H1 (cell line): ENCODE measurements around the gene DTWD2. TPM values are rescaled to one million over a fixed set of nuclear protein-coding genes. Genes with fewer than 3 reads are reported as not detected.

Experiments used
- CTCF ChIA-PET: fragments of 300-600 bp; sonication (Branson Sonifier 250); formaldehyde crosslinking; loops from one replicate; lab custom pipeline; 2021; ENCODE audit not compliant: partially characterized antibody; lab: Charles Lee
- POLR2A ChIA-PET: fragments of 300-600 bp; sonication (Branson Sonifier 250); formaldehyde crosslinking; loops from one replicate; lab custom pipeline; 2021; ENCODE audit warnings: inconsistent platforms; ENCODE audit not compliant: partially characterized antibody; lab: Charles Lee
- DNase-seq, 2 experiments: peaks; one replicate each; pipeline versions ENCODE4 v3.0.0 to v3.0.0-alpha.2; 2010 to 2022; ENCODE audit warnings: low spot score in 2 of 2, low read depth in 1 of 2, mixed read lengths in 1 of 2
- FAIRE-seq: peaks from 2 replicates; lab custom pipeline; 2011; peaks lifted over from hg19 to GRCh38; lab: Jason Lieb, UNC
- H2AFZ ChIP-seq: 2 replicates; pipeline ENCODE4 v1.8.1; 2012; ENCODE audit warnings: low read length, inconsistent platforms
- H2AK5ac ChIP-seq: 2 replicates; pipeline ENCODE4 v1.6.1; 2013; ENCODE audit warnings: low read depth, low read length
- H2BK120ac ChIP-seq: replicated peaks from 2 replicates; pipeline ENCODE3; 2013; ENCODE audit warnings: low read depth, low read length, inconsistent platforms
- H2BK12ac ChIP-seq: 2 replicates; pipeline ENCODE4 v1.6.1; 2013; ENCODE audit warnings: low read depth, low read length
- H2BK15ac ChIP-seq: 2 replicates; pipeline ENCODE4 v1.6.1; 2013; ENCODE audit warnings: low read length
- H2BK20ac ChIP-seq: 2 replicates; pipeline ENCODE4 v1.6.1; 2013; ENCODE audit warnings: low read length
- H2BK5ac ChIP-seq: 2 replicates; pipeline ENCODE4 v1.6.1; 2013; ENCODE audit warnings: low read depth, low read length
- H3K14ac ChIP-seq: 2 replicates; pipeline ENCODE4 v1.6.1; 2013; ENCODE audit warnings: inconsistent platforms; ENCODE audit not compliant: insufficient read length
- H3K18ac ChIP-seq: 2 replicates; pipeline ENCODE4 v1.6.1; 2013; ENCODE audit warnings: low read length; ENCODE audit errors: extremely low read depth
- H3K23ac ChIP-seq: 2 replicates; pipeline ENCODE4 v1.6.1; 2013; ENCODE audit warnings: inconsistent platforms; ENCODE audit not compliant: insufficient read length
- H3K23me2 ChIP-seq: 2 replicates; pipeline ENCODE4 v1.6.1; 2013; ENCODE audit warnings: low read depth, low read length
- H3K27ac ChIP-seq: 2 replicates; pipeline ENCODE4 v1.6.1; 2011; ENCODE audit warnings: low read depth, low read length, inconsistent platforms
- H3K27me3 ChIP-seq, 4 experiments: replicated peaks in 1 of 4; 1 replicate in 1 of 4; 2 replicates in 3 of 4; pipeline versions ENCODE4 v1.6.1 to v1.8.1; 2011 to 2013; ENCODE audit warnings: low read length in 3 of 4, mild to moderate bottlenecking in 3 of 4, inconsistent platforms in 2 of 4, mixed read lengths in 2 of 4, moderate library complexity in 1 of 4; ENCODE audit not compliant: control insufficient read depth in 3 of 4, insufficient read depth in 3 of 4; ENCODE audit errors: extremely low read depth in 1 of 4
- H3K36me3 ChIP-seq, 4 experiments: 2 replicates each; pipeline versions ENCODE4 v1.6.1 to v1.8.1; 2011 to 2013; ENCODE audit warnings: mild to moderate bottlenecking in 4 of 4, low read length in 3 of 4, moderate library complexity in 2 of 4, control low read depth in 1 of 4, inconsistent platforms in 1 of 4; ENCODE audit not compliant: insufficient read depth in 4 of 4, control insufficient read depth in 2 of 4
- H3K4ac ChIP-seq: replicated peaks from 2 replicates; pipeline ENCODE3; 2013; ENCODE audit warnings: low read length, low read depth, mixed read lengths, inconsistent platforms; ENCODE audit not compliant: insufficient read length
- H3K4me1 ChIP-seq, 4 experiments: replicated peaks in 1 of 4; 1 replicate in 1 of 4; 2 replicates in 3 of 4; pipeline versions ENCODE4 v1.6.1 to v1.8.1; 2011 to 2013; ENCODE audit warnings: low read length in 3 of 4, inconsistent platforms in 2 of 4, mixed read lengths in 1 of 4; ENCODE audit not compliant: insufficient read depth in 4 of 4, control insufficient read depth in 3 of 4
- H3K4me2 ChIP-seq, 2 experiments: 2 replicates each; pipeline versions ENCODE4 v1.6.1 to v1.8.1; 2011 to 2013; ENCODE audit warnings: low read depth in 2 of 2, low read length in 2 of 2, control low read depth in 1 of 2, inconsistent platforms in 1 of 2, mild to moderate bottlenecking in 1 of 2; ENCODE audit not compliant: insufficient read depth in 1 of 2
- H3K4me3 ChIP-seq, 4 experiments: fragments of 200-600, 300-600 bp in 1 of 4; sonication (generic), shearing (Covaris generic), sonication (Bioruptor Twin) in 1 of 4; 2 replicates each; pipeline versions ENCODE4 v1.5.1 to v1.8.1; 2011 to 2016; ENCODE audit warnings: low read length in 4 of 4, low read depth in 3 of 4, control low read depth in 2 of 4, inconsistent platforms in 2 of 4, mild to moderate bottlenecking in 2 of 4, mixed read lengths in 1 of 4, moderate library complexity in 1 of 4; ENCODE audit not compliant: insufficient read depth in 2 of 4; ENCODE audit errors: extremely low read depth in 1 of 4
- H3K56ac ChIP-seq: replicated peaks from 2 replicates; pipeline ENCODE3; 2013; ENCODE audit warnings: low read depth, mild to moderate bottlenecking, mixed read lengths, low read length, inconsistent platforms; ENCODE audit not compliant: insufficient read length
- H3K79me1 ChIP-seq: 2 replicates; pipeline ENCODE4 v1.6.1; 2013; ENCODE audit warnings: low read depth, low read length, control low read depth
- H3K79me2 ChIP-seq, 2 experiments: 2 replicates each; pipeline versions ENCODE4 v1.6.1 to v1.8.1; 2012 to 2013; ENCODE audit warnings: low read length in 2 of 2, mild to moderate bottlenecking in 2 of 2, inconsistent platforms in 1 of 2; ENCODE audit not compliant: insufficient read depth in 2 of 2, control insufficient read depth in 1 of 2
- H3K9ac ChIP-seq, 4 experiments: replicated peaks in 1 of 4; 1 replicate in 1 of 4; 2 replicates in 3 of 4; pipeline versions ENCODE4 v1.6.1 to v1.8.1; 2011 to 2013; ENCODE audit warnings: low read depth in 3 of 4, low read length in 3 of 4, control low read depth in 2 of 4, mild to moderate bottlenecking in 2 of 4, moderate library complexity in 2 of 4, inconsistent platforms in 1 of 4; ENCODE audit errors: extremely low read depth in 1 of 4
- H3K9me3 ChIP-seq, 2 experiments: 2 replicates each; pipeline versions ENCODE4 v1.6.1 to v1.8.1; 2012 to 2013; ENCODE audit warnings: mild to moderate bottlenecking in 2 of 2, moderate library complexity in 2 of 2, control low read depth in 1 of 2, inconsistent platforms in 1 of 2, low read depth in 1 of 2, low read length in 1 of 2, mixed read lengths in 1 of 2; ENCODE audit not compliant: insufficient read depth in 2 of 2
- H4K20me1 ChIP-seq, 2 experiments: replicated peaks in 1 of 2; 2 replicates each; pipeline versions ENCODE3 to v1.8.1; 2011 to 2013; ENCODE audit warnings: inconsistent platforms in 2 of 2, low read length in 2 of 2, mild to moderate bottlenecking in 1 of 2; ENCODE audit not compliant: insufficient read depth in 2 of 2, control insufficient read depth in 1 of 2
- H4K5ac ChIP-seq: 2 replicates; pipeline ENCODE4 v1.6.1; 2013; ENCODE audit warnings: low read length, low read depth, mixed read lengths, inconsistent platforms; ENCODE audit not compliant: insufficient read length
- H4K8ac ChIP-seq: 2 replicates; pipeline ENCODE4 v1.8.0; 2013; ENCODE audit warnings: mild to moderate bottlenecking, moderate library complexity, low read length, inconsistent platforms; ENCODE audit not compliant: insufficient read depth; ENCODE audit errors: extremely low read depth
- H4K91ac ChIP-seq: replicated peaks from 2 replicates; pipeline ENCODE3; 2013; ENCODE audit warnings: low read length, mixed read lengths, inconsistent platforms; ENCODE audit not compliant: insufficient read length
- SIRT6 ChIP-seq: IDR thresholded peaks from one replicate; pipeline ENCODE4 v1.7.1; 2012; ENCODE audit warnings: low read length, inconsistent platforms
- TAF7 ChIP-seq: optimal IDR thresholded peaks from 2 replicates; pipeline ENCODE3; 2011; ENCODE audit warnings: low read depth, mild to moderate bottlenecking, inconsistent platforms, low read length, moderate library complexity, borderline replicate concordance
- WGBS, 2 experiments: shearing (Covaris generic) in 1 of 2; methylation state at CpG; one replicate each; pipeline versions ENCODE4 v1.1.6 to v1.1.7; 2013 to 2015; ENCODE audit warnings: low lambda C conversion rate in 2 of 2, mixed read lengths in 2 of 2, inconsistent platforms in 1 of 2, low coverage in 1 of 2, missing lambda C conversion rate in 1 of 2; ENCODE audit not compliant: insufficient replicate concordance in 2 of 2, insufficient coverage in 1 of 2, insufficient read length in 1 of 2; ENCODE audit errors: extremely low coverage in 1 of 2, missing lambda C conversion rate in 1 of 2; 5-methylcytosine and 5-hydroxymethylcytosine counted together
- polyA plus RNA-seq, 7 experiments: library from polyadenylated mRNA; depleted of rRNA in 3 of 7; stranded (reverse) in 5 of 7; unstranded in 2 of 7; fragments of >200 nt in 5 of 7; fragments of 200-250 nt in 2 of 7; gene quantifications; 1 replicate in 5 of 7; 2 replicates in 1 of 7; 4 replicates in 1 of 7; pipeline versions ENCODE4 v1.2.1 to v1.2.3, GENCODE V29; 2011 to 2013; ENCODE audit warnings: missing spikeins in 2 of 7, mixed read lengths in 2 of 7
- total RNA-seq: library from RNA; stranded (reverse); fragmentation: NEBNext Ultra II Directional; extraction: Animal tissue kit (Norgen Biotek cat#: 25700); gene quantifications from 2 replicates; pipeline ENCODE4 v1.2.1, GENCODE V29; 2021

The DTWD2 gene
- total and polyA plus RNA-seq, 2 of the 8 experiments (the other 6 are each of a cell fraction or from before 2014, with no cell fraction given) = 4.3 to 17.1 TPM

GRCh38 chr5:119019501-119019900 is 31.2 kb upstream of the DTWD2 start:
- no peak overlapping the region for H3K4ac ChIP-seq
- H3K4me1 ChIP-seq = no peaks in the 10 kb centered on the region
- no peak overlapping the region for H3K14ac ChIP-seq
- no peak overlapping the region for H2BK12ac ChIP-seq
- no peaks in the 10 kb centered on the region for H3K36me3 ChIP-seq
- H2BK20ac ChIP-seq = no peak overlapping the region
- CTCF ChIA-PET = interaction anchor here (1.3 to 5.4 kb wide), 2 partner anchors 29 to 392 kb away, joined by 6 to 46 read pairs; no protein-coding TSS in a partner anchor
- H2AK5ac ChIP-seq = no peak overlapping the region
- no peak overlapping the region for H3K4me3 ChIP-seq
- H2BK15ac ChIP-seq = no peak overlapping the region
- DNase-seq (no peak), FAIRE-seq (no peak)
- H3K79me1 ChIP-seq = no peaks in the 10 kb centered on the region
- H4K8ac ChIP-seq = no peak overlapping the region
- H3K23ac ChIP-seq = no peak overlapping the region
- H3K56ac ChIP-seq = no peak overlapping the region
- POLR2A ChIA-PET = no interaction called here
- no peaks in the 10 kb centered on the region for H3K79me2 ChIP-seq
- no peak overlapping the region for H3K18ac ChIP-seq
- no peak for TF ChIP-seq TAF7
- no peak for TF ChIP-seq SIRT6
- no peak overlapping the region for H3K4me2 ChIP-seq
- H2BK5ac ChIP-seq = no peak overlapping the region
- H2BK120ac ChIP-seq = no peak overlapping the region
- H3K27me3 ChIP-seq = no peaks in the 10 kb centered on the region
- no peaks in the 10 kb centered on the region for H3K23me2 ChIP-seq
- H2AFZ ChIP-seq = no peak overlapping the region
- H4K20me1 ChIP-seq = no peaks in the 10 kb centered on the region
- H3K9ac ChIP-seq = no peak overlapping the region
- 86% methylated on average over 1 of the region's 1 CpG; no CpG with 5 or more reads in 1 of the 2 experiments for WGBS, 2 experiments
- H4K91ac ChIP-seq = no peak overlapping the region
- H3K27ac ChIP-seq = no peak overlapping the region
- H3K9me3 ChIP-seq = no peaks in the 10 kb centered on the region
- H4K5ac ChIP-seq = no peak overlapping the region
